ENCODE data around the gene MYO18B. TPM values are rescaled to one million over a fixed set of nuclear protein-coding genes. Genes with fewer than 3 reads are reported as not detected.

Gene MYO18B
- total and polyA plus RNA-seq, 2 donors (not counting 1 experiment from before 2014, with no cell fraction given), result 0.15 TPM; not detected in 1

DNA sequence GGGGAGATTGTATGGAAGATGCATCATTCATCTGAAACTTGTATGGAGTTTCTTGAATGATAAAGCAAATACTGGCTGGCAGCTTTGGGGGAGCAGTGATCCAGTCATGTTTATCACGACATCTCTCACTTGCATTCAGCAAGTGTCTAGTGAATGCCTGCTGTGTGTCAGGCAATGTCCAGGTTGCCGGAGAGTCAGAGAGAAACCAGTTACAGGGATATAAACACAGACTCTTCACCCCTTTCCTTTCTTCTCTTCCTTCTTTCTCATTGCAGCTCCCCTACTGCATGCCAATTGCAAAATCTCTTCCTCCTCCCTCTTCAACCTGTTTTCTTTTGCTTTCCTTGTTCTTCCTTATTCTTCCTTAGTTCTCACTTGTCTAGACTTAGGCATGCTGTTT is 220.7 kb downstream of the MYO18B start:
- ATAC-seq (ENCODE audit: low read depth) (no peak), DNase-seq (no peak)
- H3K9me3 Mint-ChIP-seq (ENCODE audit: insufficient read depth), result peaks cover 5% of the 10 kb centered on the region
- H3K27me3 ChIP-seq (replicated peaks in 1 of 4; ENCODE audit: control extremely low read depth in 1 of 4, control insufficient read depth in 3 of 4, insufficient read depth in 4 of 4, low read length in 3 of 4), result peaks cover 0 to 12% (median 1%) of the 10 kb centered on the region in 4 experiments
- CTCF ChIA-PET, result no interaction called here
- no peak overlapping the region for H3K27ac ChIP-seq (ENCODE audit: low read length in 2 of 2)
- intact Hi-C loops (cut with micrococcal nuclease), result no loop called here
- no peak overlapping the region for H3K9ac ChIP-seq (ENCODE audit: low read length)
- H3K27me3 Mint-ChIP-seq, result peaks cover 42% of the 10 kb centered on the region
- 100% methylated on average over 2 of the region's 2 CpGs for WGBS (ENCODE audit: insufficient coverage)
- POLR2A ChIA-PET, result no interaction called here
- no peak overlapping the region for H3K27ac Mint-ChIP-seq
- no peak overlapping the region for H3K4me2 ChIP-seq (replicated peaks; ENCODE audit: low read depth, low read length, poor library complexity, severe bottlenecking)
- peaks cover 0 to 1% (median 0%) of the 10 kb centered on the region in 3 donors for H3K9me3 ChIP-seq (ENCODE audit: control extremely low read depth in 1 of 3, control insufficient read depth in 2 of 3, insufficient read depth in 1 of 3, low read length in 2 of 3)
- no peaks in the 10 kb centered on the region for H3K79me2 ChIP-seq (ENCODE audit: control insufficient read depth, insufficient read depth, low read length)
- H4K20me1 ChIP-seq (ENCODE audit: control insufficient read depth, insufficient read depth, low read length, poor library complexity, severe bottlenecking), result no peaks in the 10 kb centered on the region
- no peak overlapping the region for H3K4me3 ChIP-seq (ENCODE audit: control extremely low read depth in 1 of 5, extremely low read depth in 1 of 5, insufficient read depth in 1 of 5, low read depth in 2 of 5, low read length in 4 of 5)
- H3K4me3 Mint-ChIP-seq, result no peak overlapping the region
- no peaks in the 10 kb centered on the region for H3K4me1 ChIP-seq (ENCODE audit: control insufficient read depth in 2 of 2, insufficient read depth in 2 of 2, low read length in 2 of 2)
- no peak overlapping the region for H2AFZ ChIP-seq (ENCODE audit: insufficient read depth, low read depth, low read length, poor library complexity, severe bottlenecking)
- no peaks in the 10 kb centered on the region for H3K36me3 ChIP-seq (replicated peaks in 1 of 2; ENCODE audit: control extremely low read depth in 1 of 2, control insufficient read depth in 1 of 2, extremely low read depth in 1 of 2, insufficient read depth in 2 of 2, low read length in 1 of 2)
- TF ChIP-seq, protein P1, sequence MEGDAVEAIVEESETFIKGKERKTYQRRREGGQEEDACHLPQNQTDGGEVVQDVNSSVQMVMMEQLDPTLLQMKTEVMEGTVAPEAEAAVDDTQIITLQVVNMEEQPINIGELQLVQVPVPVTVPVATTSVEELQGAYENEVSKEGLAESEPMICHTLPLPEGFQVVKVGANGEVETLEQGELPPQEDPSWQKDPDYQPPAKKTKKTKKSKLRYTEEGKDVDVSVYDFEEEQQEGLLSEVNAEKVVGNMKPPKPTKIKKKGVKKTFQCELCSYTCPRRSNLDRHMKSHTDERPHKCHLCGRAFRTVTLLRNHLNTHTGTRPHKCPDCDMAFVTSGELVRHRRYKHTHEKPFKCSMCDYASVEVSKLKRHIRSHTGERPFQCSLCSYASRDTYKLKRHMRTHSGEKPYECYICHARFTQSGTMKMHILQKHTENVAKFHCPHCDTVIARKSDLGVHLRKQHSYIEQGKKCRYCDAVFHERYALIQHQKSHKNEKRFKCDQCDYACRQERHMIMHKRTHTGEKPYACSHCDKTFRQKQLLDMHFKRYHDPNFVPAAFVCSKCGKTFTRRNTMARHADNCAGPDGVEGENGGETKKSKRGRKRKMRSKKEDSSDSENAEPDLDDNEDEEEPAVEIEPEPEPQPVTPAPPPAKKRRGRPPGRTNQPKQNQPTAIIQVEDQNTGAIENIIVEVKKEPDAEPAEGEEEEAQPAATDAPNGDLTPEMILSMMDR (IDR thresholded peaks at IDR 0.05), result no peak
- no peak for TF ChIP-seq EZH2 (IDR thresholded peaks at IDR 0.05; ENCODE audit: borderline replicate concordance, insufficient read depth, low read depth, low read length, poor library complexity, severe bottlenecking)
- H3K4me1 Mint-ChIP-seq, result no peaks in the 10 kb centered on the region

DNA sequence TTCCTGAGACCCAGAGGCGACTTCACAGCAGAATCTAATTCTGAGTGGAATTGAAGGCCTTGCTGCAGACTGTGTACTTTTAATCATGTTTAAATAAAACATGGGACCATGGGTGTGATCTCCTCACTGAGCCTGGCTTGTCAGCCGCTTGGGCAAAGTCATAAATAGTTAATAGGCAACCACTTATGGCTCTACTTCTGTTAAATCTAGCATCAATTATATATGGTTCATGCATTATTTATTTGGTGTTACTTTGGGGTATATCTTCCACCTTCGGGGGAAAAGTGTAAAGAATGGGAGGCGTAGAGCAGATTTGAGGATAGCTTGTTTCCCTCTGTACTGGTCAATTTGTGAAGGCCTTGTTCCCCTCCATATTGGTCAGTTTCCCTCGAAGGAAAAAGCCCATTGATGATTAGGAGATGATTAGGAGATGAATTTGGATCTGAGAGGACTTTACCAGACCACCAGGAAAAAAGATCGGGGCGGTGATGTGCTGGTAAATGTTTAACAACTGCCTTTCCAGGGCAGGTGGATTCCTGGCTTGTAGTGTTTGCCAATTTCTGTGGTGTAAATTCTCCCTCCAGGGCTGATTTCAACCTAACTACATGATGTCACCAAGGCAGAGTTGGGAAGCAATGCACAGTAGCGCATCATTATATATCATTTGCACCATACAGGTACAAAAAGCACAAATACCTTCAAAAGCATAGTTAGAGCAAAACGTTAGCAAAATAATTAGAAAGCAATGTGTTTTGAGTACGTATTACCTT is 223.2 kb downstream of the MYO18B start:
- H4K20me1 ChIP-seq (ENCODE audit: control insufficient read depth, insufficient read depth, low read length, poor library complexity, severe bottlenecking), result no peaks in the 10 kb centered on the region
- H2AFZ ChIP-seq (ENCODE audit: insufficient read depth, low read depth, low read length, poor library complexity, severe bottlenecking), result no peak overlapping the region
- no peaks in the 10 kb centered on the region for H3K79me2 ChIP-seq (ENCODE audit: control insufficient read depth, insufficient read depth, low read length)
- no peak for ATAC-seq (ENCODE audit: low read depth)
- no peak overlapping the region for H3K4me3 Mint-ChIP-seq
- H3K4me3 ChIP-seq (ENCODE audit: control extremely low read depth in 1 of 5, extremely low read depth in 1 of 5, insufficient read depth in 1 of 5, low read depth in 2 of 5, low read length in 4 of 5), result no peak overlapping the region
- peaks cover 0 to 12% (median 1%) of the 10 kb centered on the region in 4 experiments for H3K27me3 ChIP-seq (replicated peaks in 1 of 4; ENCODE audit: control extremely low read depth in 1 of 4, control insufficient read depth in 3 of 4, insufficient read depth in 4 of 4, low read length in 3 of 4)
- WGBS (ENCODE audit: insufficient coverage), result 93% methylated on average over 2 of the region's 10 CpGs
- POLR2A ChIA-PET, result no interaction called here
- TF ChIP-seq EZH2 (IDR thresholded peaks at IDR 0.05; ENCODE audit: borderline replicate concordance, insufficient read depth, low read depth, low read length, poor library complexity, severe bottlenecking), result no peak
- TF ChIP-seq, protein P1 (IDR thresholded peaks at IDR 0.05), result no peak
- CTCF ChIA-PET, result no interaction called here
- H3K4me2 ChIP-seq (replicated peaks; ENCODE audit: low read depth, low read length, poor library complexity, severe bottlenecking), result no peak overlapping the region
- H3K27ac Mint-ChIP-seq, result no peak overlapping the region
- H3K36me3 ChIP-seq (replicated peaks in 1 of 2; ENCODE audit: control extremely low read depth in 1 of 2, control insufficient read depth in 1 of 2, extremely low read depth in 1 of 2, insufficient read depth in 2 of 2, low read length in 1 of 2), result no peaks in the 10 kb centered on the region
- no peak overlapping the region for H3K9ac ChIP-seq (ENCODE audit: low read length)
- H3K4me1 Mint-ChIP-seq, result no peaks in the 10 kb centered on the region
- peaks cover 0 to 1% (median 0%) of the 10 kb centered on the region in 3 donors for H3K9me3 ChIP-seq (ENCODE audit: control extremely low read depth in 1 of 3, control insufficient read depth in 2 of 3, insufficient read depth in 1 of 3, low read length in 2 of 3)
- peaks cover 46% of the 10 kb centered on the region for H3K27me3 Mint-ChIP-seq
- H3K9me3 Mint-ChIP-seq (ENCODE audit: insufficient read depth), result peaks cover 5% of the 10 kb centered on the region
- DNase-seq, result no peak
- H3K4me1 ChIP-seq (ENCODE audit: control insufficient read depth in 2 of 2, insufficient read depth in 2 of 2, low read length in 2 of 2), result no peaks in the 10 kb centered on the region
- no peak overlapping the region for H3K27ac ChIP-seq (ENCODE audit: low read length in 2 of 2)
- intact Hi-C loops (cut with micrococcal nuclease), result no loop called here
